ENCODE measurements around the gene USP31. TPM values are rescaled to one million over a fixed set of nuclear protein-coding genes. Genes with fewer than 3 reads are reported as not detected.

USP31 gene, protein sequence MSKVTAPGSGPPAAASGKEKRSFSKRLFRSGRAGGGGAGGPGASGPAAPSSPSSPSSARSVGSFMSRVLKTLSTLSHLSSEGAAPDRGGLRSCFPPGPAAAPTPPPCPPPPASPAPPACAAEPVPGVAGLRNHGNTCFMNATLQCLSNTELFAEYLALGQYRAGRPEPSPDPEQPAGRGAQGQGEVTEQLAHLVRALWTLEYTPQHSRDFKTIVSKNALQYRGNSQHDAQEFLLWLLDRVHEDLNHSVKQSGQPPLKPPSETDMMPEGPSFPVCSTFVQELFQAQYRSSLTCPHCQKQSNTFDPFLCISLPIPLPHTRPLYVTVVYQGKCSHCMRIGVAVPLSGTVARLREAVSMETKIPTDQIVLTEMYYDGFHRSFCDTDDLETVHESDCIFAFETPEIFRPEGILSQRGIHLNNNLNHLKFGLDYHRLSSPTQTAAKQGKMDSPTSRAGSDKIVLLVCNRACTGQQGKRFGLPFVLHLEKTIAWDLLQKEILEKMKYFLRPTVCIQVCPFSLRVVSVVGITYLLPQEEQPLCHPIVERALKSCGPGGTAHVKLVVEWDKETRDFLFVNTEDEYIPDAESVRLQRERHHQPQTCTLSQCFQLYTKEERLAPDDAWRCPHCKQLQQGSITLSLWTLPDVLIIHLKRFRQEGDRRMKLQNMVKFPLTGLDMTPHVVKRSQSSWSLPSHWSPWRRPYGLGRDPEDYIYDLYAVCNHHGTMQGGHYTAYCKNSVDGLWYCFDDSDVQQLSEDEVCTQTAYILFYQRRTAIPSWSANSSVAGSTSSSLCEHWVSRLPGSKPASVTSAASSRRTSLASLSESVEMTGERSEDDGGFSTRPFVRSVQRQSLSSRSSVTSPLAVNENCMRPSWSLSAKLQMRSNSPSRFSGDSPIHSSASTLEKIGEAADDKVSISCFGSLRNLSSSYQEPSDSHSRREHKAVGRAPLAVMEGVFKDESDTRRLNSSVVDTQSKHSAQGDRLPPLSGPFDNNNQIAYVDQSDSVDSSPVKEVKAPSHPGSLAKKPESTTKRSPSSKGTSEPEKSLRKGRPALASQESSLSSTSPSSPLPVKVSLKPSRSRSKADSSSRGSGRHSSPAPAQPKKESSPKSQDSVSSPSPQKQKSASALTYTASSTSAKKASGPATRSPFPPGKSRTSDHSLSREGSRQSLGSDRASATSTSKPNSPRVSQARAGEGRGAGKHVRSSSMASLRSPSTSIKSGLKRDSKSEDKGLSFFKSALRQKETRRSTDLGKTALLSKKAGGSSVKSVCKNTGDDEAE (N-terminal part only)
- total RNA-seq (1 to 10 TPM; 5.0 to 9.0 (median 6.5) TPM), polyA plus RNA-seq (1 to 10 TPM in 1 of 3 donors, under 1 TPM in 2; 0.52 to 1.2 (median 0.65) TPM)
- long read RNA-seq, donor 1, result 0 reads
- long read RNA-seq, donor 2, result 0 reads

DNA sequence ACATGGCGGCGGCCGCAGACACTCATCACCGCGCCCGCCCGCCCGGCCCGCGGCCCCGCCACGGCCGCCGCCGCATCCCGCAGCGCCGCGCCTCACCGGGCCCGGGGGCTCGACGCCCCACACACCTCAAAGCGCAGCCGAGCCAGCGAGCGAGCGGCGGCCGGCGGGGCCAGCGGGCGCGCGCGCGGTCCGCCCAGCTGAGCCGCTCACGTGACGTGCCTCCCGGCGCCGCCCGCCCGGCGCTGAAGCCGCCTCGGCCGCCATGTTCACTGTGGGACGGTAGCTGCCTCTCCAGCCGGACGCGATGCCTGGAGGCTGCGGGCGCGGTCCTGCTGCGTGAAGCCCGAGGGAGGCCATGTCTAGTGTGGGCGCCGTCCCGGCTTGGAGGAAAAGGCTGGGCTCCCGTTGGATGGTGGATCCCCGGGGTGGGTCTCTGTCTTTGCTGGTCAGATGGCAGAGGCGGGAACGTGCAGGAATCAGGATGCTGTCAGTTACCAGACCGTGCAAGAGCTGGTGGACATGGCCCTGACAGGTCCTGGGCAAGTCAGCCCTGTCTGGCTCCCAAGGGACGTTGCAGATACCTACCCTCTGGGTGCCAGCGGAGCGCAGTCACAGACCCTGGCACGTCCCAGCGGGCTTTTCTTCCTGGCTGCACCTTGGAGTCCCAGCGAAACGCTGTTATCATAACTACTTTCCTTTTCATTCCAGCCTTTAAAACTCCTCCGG, at the start of gene USP31:
Gene USP31 (minus strand): TSS at position 186 of the 726 bp plus-strand sequence. CDS start 182 bp downstream, at position 4.
- Histone ChIP-seq H3K9me3 (no peaks in the 10 kb centered on the region), H3K27me3 (replicated peaks in 1 of 7) (peaks cover 0 to 16% (median 0%) of the 10 kb centered on the region in 7 donors), H3K36me3 (no peaks in the 10 kb centered on the region), H3K4me3 (peak within 1 kb of the TSS; percentile 50 to 90 (median 73)), H3K27ac (peak within 1 kb of the TSS; percentile 42 to 87 (median 76)), H3K4me1 (peaks cover 5 to 43% (median 18%) of the 10 kb centered on the region in 6 donors)
- WGBS, 5 donors, result 1 to 2% (median 1%) methylated on average over 24 to 75 of the region's 75 CpGs
- intact Hi-C loops (cut with DNase I; ENCODE audit: low total_unique reads), result no loop called here
- peak; percentile 99 for DNase-seq
- TF ChIP-seq, protein P1, sequence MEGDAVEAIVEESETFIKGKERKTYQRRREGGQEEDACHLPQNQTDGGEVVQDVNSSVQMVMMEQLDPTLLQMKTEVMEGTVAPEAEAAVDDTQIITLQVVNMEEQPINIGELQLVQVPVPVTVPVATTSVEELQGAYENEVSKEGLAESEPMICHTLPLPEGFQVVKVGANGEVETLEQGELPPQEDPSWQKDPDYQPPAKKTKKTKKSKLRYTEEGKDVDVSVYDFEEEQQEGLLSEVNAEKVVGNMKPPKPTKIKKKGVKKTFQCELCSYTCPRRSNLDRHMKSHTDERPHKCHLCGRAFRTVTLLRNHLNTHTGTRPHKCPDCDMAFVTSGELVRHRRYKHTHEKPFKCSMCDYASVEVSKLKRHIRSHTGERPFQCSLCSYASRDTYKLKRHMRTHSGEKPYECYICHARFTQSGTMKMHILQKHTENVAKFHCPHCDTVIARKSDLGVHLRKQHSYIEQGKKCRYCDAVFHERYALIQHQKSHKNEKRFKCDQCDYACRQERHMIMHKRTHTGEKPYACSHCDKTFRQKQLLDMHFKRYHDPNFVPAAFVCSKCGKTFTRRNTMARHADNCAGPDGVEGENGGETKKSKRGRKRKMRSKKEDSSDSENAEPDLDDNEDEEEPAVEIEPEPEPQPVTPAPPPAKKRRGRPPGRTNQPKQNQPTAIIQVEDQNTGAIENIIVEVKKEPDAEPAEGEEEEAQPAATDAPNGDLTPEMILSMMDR (IDR thresholded peaks at IDR 0.05 in 8 of 11, conservative IDR thresholded peaks at IDR 0.05 in 3 of 11), result no peak
- TF ChIP-seq POLR2AphosphoS5 (IDR thresholded peaks at IDR 0.05), result peak; percentile 67 to 87 (median 82)

DNA sequence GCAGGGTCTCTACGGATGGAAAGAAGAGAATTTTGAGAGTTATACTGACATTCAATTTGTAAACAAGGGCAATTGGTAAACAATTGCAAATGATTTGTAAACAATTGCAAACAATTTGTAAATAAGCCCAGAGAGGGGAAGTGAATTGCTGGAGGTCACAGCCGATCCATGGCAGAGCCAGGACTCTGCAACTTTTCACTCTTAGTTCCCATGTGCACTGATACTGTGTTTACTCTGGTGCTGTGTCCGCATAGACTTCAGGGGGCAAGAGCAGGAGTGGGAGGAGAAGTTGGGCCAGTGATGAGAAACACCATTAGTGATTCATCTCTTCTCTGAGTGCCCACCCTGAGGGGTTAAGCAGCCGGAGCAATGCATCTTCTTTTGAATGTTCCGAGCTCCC, 47.3 kb upstream of the USP31 start:
- Histone ChIP-seq H3K4me1 (peaks cover 0 to 21% (median 12%) of the 10 kb centered on the region in 6 donors), H3K27me3 (replicated peaks in 1 of 7) (peaks cover 0 to 22% (median 0%) of the 10 kb centered on the region in 7 donors), H3K9me3 (no peaks in the 10 kb centered on the region), H3K36me3 (no peaks in the 10 kb centered on the region), H3K4me3 (no peak overlapping the region), H3K27ac (no peak overlapping the region)
- WGBS, 5 donors, result 44 to 57% (median 51%) methylated on average over 5 of the region's 5 CpGs
- DNase-seq, result no peak
- intact Hi-C loops (cut with DNase I; ENCODE audit: low total_unique reads), result no loop called here
- TF ChIP-seq POLR2A (IDR thresholded peaks at IDR 0.05) (no peak), POLR2AphosphoS5 (IDR thresholded peaks at IDR 0.05) (no peak)
- TF ChIP-seq, protein P1 (IDR thresholded peaks at IDR 0.05 in 8 of 11, conservative IDR thresholded peaks at IDR 0.05 in 3 of 11), result no peak

DNA sequence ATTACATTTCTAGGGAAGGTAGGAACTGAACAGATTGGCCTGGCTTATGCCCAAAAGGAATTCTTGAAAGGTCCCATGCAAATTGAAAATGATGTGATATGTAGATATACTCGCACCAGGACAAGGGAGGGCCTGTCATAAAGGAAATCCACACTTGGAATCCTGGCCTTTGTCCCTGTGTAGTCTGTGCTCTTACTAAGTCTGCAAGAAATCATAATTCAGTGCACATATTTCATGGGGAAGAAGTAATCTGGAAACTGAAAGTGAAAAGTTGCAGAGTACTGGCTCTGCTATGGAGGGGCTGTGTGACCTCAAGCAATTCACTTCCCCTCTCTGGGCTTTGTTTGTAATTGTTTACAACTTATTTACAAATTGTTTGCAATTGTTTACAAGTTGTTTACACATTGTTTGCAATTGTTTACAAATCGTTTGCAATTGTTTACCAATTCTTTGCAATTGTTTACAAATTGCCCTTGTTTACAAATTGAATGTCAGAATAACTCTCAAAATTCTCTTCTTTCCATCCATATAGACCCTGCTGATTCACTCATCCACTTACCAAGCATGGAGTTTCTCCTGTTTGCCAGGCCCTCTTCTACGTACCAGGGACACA, 46.2 kb upstream of the USP31 start:
- Histone ChIP-seq H3K4me1 (peaks cover 0 to 21% (median 12%) of the 10 kb centered on the region in 6 donors), H3K4me3 (no peak overlapping the region), H3K27me3 (replicated peaks in 1 of 7) (peaks cover 0 to 11% (median 0%) of the 10 kb centered on the region in 7 donors), H3K36me3 (no peaks in the 10 kb centered on the region), H3K9me3 (no peaks in the 10 kb centered on the region), H3K27ac (peak overlapping the region in 2 of 8 donors; percentile 17 to 28)
- TF ChIP-seq, protein P1 (IDR thresholded peaks at IDR 0.05 in 8 of 11, conservative IDR thresholded peaks at IDR 0.05 in 3 of 11), result no peak
- no peak for TF ChIP-seq POLR2AphosphoS5 (IDR thresholded peaks at IDR 0.05)
- TF ChIP-seq POLR2A (IDR thresholded peaks at IDR 0.05), result no peak
- DNase-seq, result no peak
- intact Hi-C loops (cut with DNase I; ENCODE audit: low total_unique reads), result no loop called here
- 47 to 60% (median 56%) methylated on average over 3 of the region's 3 CpGs for WGBS, 5 donors
